Pancreas (tissue), 10 donors: Measurements from ENCODE around the gene SLIT1. TPM values are rescaled to one million over a fixed set of nuclear protein-coding genes. Genes with fewer than 3 reads are reported as not detected.

Experiments used
- ATAC-seq, 4 donors: fragments of 200-7000 bp; cut with Tn5 transposase; one replicate each; pipeline versions ENCODE4 v1.8.0 to v1.9.1; 2020; ENCODE audit warnings: mild to moderate bottlenecking in 4 of 4, moderate library complexity in 4 of 4
- DNase-seq, 6 donors: peaks; one replicate each; pipeline ENCODE4 v3.0.0-alpha.2; 2020
- FAIRE-seq: peaks from 2 replicates; lab custom pipeline; 2012; peaks lifted over from hg19 to GRCh38; lab: Jason Lieb, UNC
- H3K27ac ChIP-seq, 4 donors: fragments of 200-600 bp; sonication (generic); 1 replicate in 3 of 4; 2 replicates in 1 of 4; pipeline versions ENCODE4 v1.5.0 to v1.8.0; 2020
- H3K27me3 ChIP-seq, 4 donors: fragments of 200-600 bp; one replicate each; pipeline ENCODE4 v1.8.0; 2021
- H3K36me3 ChIP-seq, 3 donors: fragments of 200-600 bp; sonication (generic) in 1 of 3; one replicate each; pipeline versions ENCODE4 v1.5.0 to v1.8.0; 2020 to 2021
- H3K4me1 ChIP-seq, 3 donors: fragments of 200-600 bp; one replicate each; pipeline ENCODE4 v1.8.0; 2021
- H3K4me3 ChIP-seq, 4 donors: fragments of 200-600 bp; sonication (generic) in 2 of 4; one replicate each; pipeline versions ENCODE4 v1.5.0 to v1.8.0; 2020 to 2021
- H3K9me3 ChIP-seq, 4 donors: fragments of 200-600 bp; one replicate each; pipeline ENCODE4 v1.8.0; 2021
- WGBS, 2 donors: extraction: QIAGEN DNeasy Blood & Tissue Kit; methylation state at CpG; one replicate each; pipeline ENCODE4 v1.1.7; 2013; 5-methylcytosine and 5-hydroxymethylcytosine counted together
- intact Hi-C, 3 donors: fragments of 100-400 bp; cut with DNase I; formaldehyde crosslinking; loops; one replicate each; pipeline versions ENCODE4 v1.11.1 to v1.14.2; 2022
- polyA plus RNA-seq, 2 donors: library from polyadenylated mRNA; stranded (reverse); fragments of 200-250 nt; gene quantifications; one replicate each; pipeline ENCODE4 v1.2.3, GENCODE V29; 2013
- total RNA-seq, 6 donors: library from RNA; stranded (reverse); fragmentation: NEBNext Ultra II Directional in 4 of 6; extraction: Animal tissue kit (Norgen Biotek cat#: 25700) in 4 of 6; gene quantifications; one replicate each; pipeline versions ENCODE4 v1.2.1 to v1.2.4, GENCODE V29; 2021 to 2023
- TF ChIP-seq, protein P1 (sequence below), 4 donors: fragments of 200-600 bp; sonication (generic) in 3 of 4; IDR thresholded peaks; one replicate each; pipeline versions ENCODE4 v1.5.0 to v1.8.0; 2021; ENCODE audit warnings: antibody characterized with exemption in 4 of 4
- donor health status: healthy with polysubstance abuse.
- donor health status: DM: no; HTN: no; CAD: no; lungs with moderate emphysema.
- donor health status: DM: no; HTN: no; CAD: no.
- donor health status: control.
- donor health status: control.
- donor health status: Bipolar disorder and iron deficiency.
- donor health status: DM: yes; HTN: yes; CAD: no.
- donor health status: DM: no; HTN: no; CAD: no.
- donor health status: DM: no; HTN: no; CAD: no.
- donor health status: DM: yes; HTN: yes; CAD: no.

The SLIT1 gene
- total and polyA plus RNA-seq, 8 donors, result 0.23 to 2.8 (median 0.89) TPM

- Histone ChIP-seq H3K9me3 (no peaks in the 10 kb centered on the region), H3K27me3 (peaks cover 0 to 12% (median 3%) of the 10 kb centered on the region in 4 donors), H3K4me3 (no peak overlapping the region), H3K36me3 (no peaks in the 10 kb centered on the region), H3K27ac (no peak overlapping the region), H3K4me1 (no peaks in the 10 kb centered on the region)
- intact Hi-C loops, result no loop called here
- FAIRE-seq (no peak), ATAC-seq (no peak), DNase-seq (no peak)
- WGBS, 2 donors, result 63 to 74% methylated on average over 7 of the region's 7 CpGs
- TF ChIP-seq, protein P1, sequence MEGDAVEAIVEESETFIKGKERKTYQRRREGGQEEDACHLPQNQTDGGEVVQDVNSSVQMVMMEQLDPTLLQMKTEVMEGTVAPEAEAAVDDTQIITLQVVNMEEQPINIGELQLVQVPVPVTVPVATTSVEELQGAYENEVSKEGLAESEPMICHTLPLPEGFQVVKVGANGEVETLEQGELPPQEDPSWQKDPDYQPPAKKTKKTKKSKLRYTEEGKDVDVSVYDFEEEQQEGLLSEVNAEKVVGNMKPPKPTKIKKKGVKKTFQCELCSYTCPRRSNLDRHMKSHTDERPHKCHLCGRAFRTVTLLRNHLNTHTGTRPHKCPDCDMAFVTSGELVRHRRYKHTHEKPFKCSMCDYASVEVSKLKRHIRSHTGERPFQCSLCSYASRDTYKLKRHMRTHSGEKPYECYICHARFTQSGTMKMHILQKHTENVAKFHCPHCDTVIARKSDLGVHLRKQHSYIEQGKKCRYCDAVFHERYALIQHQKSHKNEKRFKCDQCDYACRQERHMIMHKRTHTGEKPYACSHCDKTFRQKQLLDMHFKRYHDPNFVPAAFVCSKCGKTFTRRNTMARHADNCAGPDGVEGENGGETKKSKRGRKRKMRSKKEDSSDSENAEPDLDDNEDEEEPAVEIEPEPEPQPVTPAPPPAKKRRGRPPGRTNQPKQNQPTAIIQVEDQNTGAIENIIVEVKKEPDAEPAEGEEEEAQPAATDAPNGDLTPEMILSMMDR (IDR thresholded peaks at IDR 0.05), result no peak
These were observed 11.3 kb upstream of the SLIT1 start for GRCh38 chr10:97197030-97197500.

GRCh38 chr10:97196223-97197029, 10.7 kb upstream of the SLIT1 start:
- WGBS, 2 donors, result 5 to 6% methylated on average over 45 to 56 of the region's 56 CpGs

DNA sequence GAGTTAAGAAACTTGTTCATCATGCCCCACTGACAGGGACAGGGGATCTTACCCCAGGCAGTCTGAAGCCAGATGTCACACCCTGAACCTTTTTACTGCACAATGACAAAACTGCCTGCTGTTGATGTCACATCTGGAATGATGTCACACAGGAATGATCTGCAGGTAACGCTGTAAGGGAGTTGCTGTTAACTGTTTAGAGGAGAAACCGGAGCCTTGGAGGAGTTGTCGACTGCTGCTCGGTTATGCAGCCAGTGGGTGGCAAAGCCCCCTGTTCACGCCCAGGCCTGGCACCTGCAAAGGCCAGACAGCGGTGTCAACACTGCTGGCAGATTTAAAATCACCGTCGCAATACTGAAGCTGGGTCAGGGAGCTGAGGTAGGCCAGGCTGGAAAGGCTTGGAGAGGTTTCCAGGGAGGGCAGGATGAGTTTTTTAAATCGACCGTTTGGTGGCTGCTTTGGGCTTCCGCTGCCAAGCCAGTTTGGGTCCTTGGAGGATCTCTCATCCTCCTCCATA, 10.0 kb upstream of the SLIT1 start:
- peak in 2 of 4 donors; percentile 8 to 33 for ATAC-seq
- DNase-seq, result no peak
- 16 to 19% methylated on average over 11 of the region's 11 CpGs for WGBS, 2 donors
- Histone ChIP-seq H3K27me3 (peaks cover 0 to 16% (median 3%) of the 10 kb centered on the region in 4 donors), H3K4me1 (no peaks in the 10 kb centered on the region), H3K27ac (no peak overlapping the region), H3K9me3 (no peaks in the 10 kb centered on the region), H3K4me3 (peak overlapping the region; percentile 6 to 47 (median 26)), H3K36me3 (no peaks in the 10 kb centered on the region)
- intact Hi-C loops, result no loop called here
- FAIRE-seq, result no peak
- TF ChIP-seq, protein P1 (IDR thresholded peaks at IDR 0.05), result no peak

More at GRCh38 chr10:97196223-97197029, 10.7 kb upstream of the SLIT1 start:
- Histone ChIP-seq H3K27me3 (peaks cover 0 to 13% (median 3%) of the 10 kb centered on the region in 4 donors), H3K36me3 (no peaks in the 10 kb centered on the region), H3K4me3 (peak overlapping the region; percentile 6 to 47 (median 26)), H3K9me3 (no peaks in the 10 kb centered on the region), H3K27ac (no peak overlapping the region), H3K4me1 (no peaks in the 10 kb centered on the region)
- ATAC-seq (peak; percentile 58 to 92 (median 90)), DNase-seq (peak in 4 of 6 donors; percentile 24 to 79 (median 34)), FAIRE-seq (no peak)
- intact Hi-C loops, result no loop called here
- TF ChIP-seq, protein P1 (IDR thresholded peaks at IDR 0.05), result peak; percentile 21 to 37 (median 26)

- Histone ChIP-seq H3K4me1 (no peaks in the 10 kb centered on the region), H3K4me3 (no peak overlapping the region), H3K36me3 (no peaks in the 10 kb centered on the region), H3K9me3 (no peaks in the 10 kb centered on the region), H3K27ac (no peak overlapping the region), H3K27me3 (peaks cover 0 to 16% (median 3%) of the 10 kb centered on the region in 4 donors)
- TF ChIP-seq, protein P1 (IDR thresholded peaks at IDR 0.05), result no peak
- intact Hi-C loops, result no loop called here
- DNase-seq (peak in 1 of 6 donors; percentile 10), ATAC-seq (no peak), FAIRE-seq (no peak)
- WGBS, 2 donors, result 81 to 93% methylated on average over 5 of the region's 5 CpGs
These were observed 7.2 kb upstream of the SLIT1 start for GRCh38 chr10:97192952-97193435.
